Prostate gland (tissue), 2 donors: Measurements from ENCODE around the gene GPR162. TPM values are rescaled to one million over a fixed set of nuclear protein-coding genes. Genes with fewer than 3 reads are reported as not detected.

Experiments
- DNase-seq: peaks from one replicate; pipeline ENCODE4 v3.0.0-alpha.2; 2019; ENCODE audit warnings: low spot score
- H3K27ac ChIP-seq, 2 donors: fragments of 200-600 bp; sonication (generic); 2 replicates each; pipeline ENCODE4 v1.5.1; 2017 to 2019
- H3K27me3 ChIP-seq: fragments of 200-600 bp; sonication (generic); replicated peaks from 2 replicates; pipeline ENCODE4 v1.5.1; 2019; ENCODE audit not compliant: insufficient read depth
- H3K36me3 ChIP-seq, 2 donors: fragments of 200-600 bp; sonication (generic); 1 replicate in 1 of 2; 2 replicates in 1 of 2; pipeline versions ENCODE4 v1.5.1 to v1.8.1; 2017 to 2019
- H3K4me1 ChIP-seq: fragments of 200-600 bp; sonication (generic); replicated peaks from 2 replicates; pipeline ENCODE4 v1.5.1; 2019
- H3K4me3 ChIP-seq, 2 donors: fragments of 200-600 bp; sonication (generic); 2 replicates each; pipeline ENCODE4 v1.5.1; 2017 to 2019
- H3K9me3 ChIP-seq: fragments of 200-600 bp; sonication (generic); 2 replicates; pipeline ENCODE4 v1.5.1; 2017
- POLR2A ChIP-seq: fragments of 450-650 bp; IDR thresholded peaks from one replicate; pipeline ENCODE4 v1.6.1; 2016; ENCODE audit warnings: antibody characterized with exemption, mild to moderate bottlenecking
- POLR2AphosphoS5 ChIP-seq: sonication (generic); formaldehyde crosslinking; IDR thresholded peaks from one replicate; pipeline ENCODE4 v1.6.1; 2017; ENCODE audit warnings: antibody characterized with exemption
- WGBS: methylation state at CpG from one replicate; pipeline ENCODE4 v1.1.5; 2018; 5-methylcytosine and 5-hydroxymethylcytosine counted together
- intact Hi-C: fragments of 100-400 bp; cut with DNase I; formaldehyde crosslinking; loops from one replicate; pipeline ENCODE4 v1.14.2; 2022
- total RNA-seq, 2 donors: library from RNA; depleted of rRNA; stranded (reverse); fragments of >200 nt; gene quantifications; one replicate each; pipeline ENCODE4 v1.1.0, GENCODE V29; 2016
- TF ChIP-seq, protein P1 (sequence below), 4 experiments: fragments of 200-600 bp in 2 of 4; fragments of 450-650 bp in 2 of 4; sonication (generic) in 2 of 4; IDR thresholded peaks; 1 replicate in 3 of 4; 2 replicates in 1 of 4; pipeline ENCODE4 v1.5.1; 2016 to 2019; ENCODE audit warnings: antibody characterized with exemption in 4 of 4, mild to moderate bottlenecking in 2 of 4, moderate library complexity in 2 of 4

The GPR162 gene
- total RNA-seq, 2 donors from 2014 or later, result 4.3 to 4.4 TPM

DNA sequence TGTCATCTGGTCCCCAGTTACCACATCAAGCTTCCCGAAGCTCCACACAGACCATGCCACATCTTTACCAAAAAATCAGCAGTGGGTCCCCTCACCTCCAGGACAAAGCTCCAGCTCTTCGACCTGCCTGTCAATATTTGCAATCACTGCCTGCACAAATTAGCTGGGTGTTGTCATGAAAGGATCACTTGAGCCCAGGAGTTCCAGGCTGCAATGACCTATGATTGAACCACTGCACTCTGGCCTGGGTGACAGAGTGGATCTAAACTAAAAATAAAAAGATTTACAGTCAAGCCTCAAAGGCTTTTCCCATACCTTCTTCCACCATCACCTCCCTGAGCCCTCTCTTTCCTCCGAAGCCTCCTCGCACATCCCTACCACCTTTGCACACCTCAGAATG, 25.0 kb upstream of the GPR162 start:
- WGBS, result 95% methylated on average over 4 of the region's 4 CpGs
- intact Hi-C loops, result no loop called here

DNA sequence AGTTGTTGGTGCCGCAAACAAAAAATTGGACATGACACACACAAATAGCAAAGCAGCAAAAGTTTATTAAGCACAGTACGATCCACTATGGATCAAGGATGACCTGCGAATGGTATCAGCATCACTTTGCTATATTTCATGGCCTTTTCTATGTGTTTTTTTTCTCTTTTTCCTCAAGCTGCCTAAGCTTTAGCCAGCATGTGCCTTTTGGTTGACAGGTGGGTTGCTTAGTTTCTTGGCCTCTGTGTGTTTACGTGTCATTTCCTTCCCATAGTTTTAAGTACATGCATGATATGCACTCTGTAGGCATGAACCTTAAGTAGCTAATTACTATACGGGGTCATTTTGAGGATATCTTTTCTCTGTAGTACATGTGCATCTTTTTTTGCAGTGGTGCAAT, 22.5 kb upstream of the GPR162 start:
- 90% methylated on average over 5 of the region's 5 CpGs for WGBS
- no peak overlapping the region for H3K27ac ChIP-seq
- H3K36me3 ChIP-seq, result no peaks in the 10 kb centered on the region
- intact Hi-C loops, result no loop called here
- no peaks in the 10 kb centered on the region for H3K27me3 ChIP-seq
- H3K4me3 ChIP-seq, result no peak overlapping the region
- H3K4me1 ChIP-seq, result no peaks in the 10 kb centered on the region
- no peaks in the 10 kb centered on the region for H3K9me3 ChIP-seq
- DNase-seq, result no peak
- no peak for TF ChIP-seq POLR2AphosphoS5
- no peak for TF ChIP-seq POLR2A
- TF ChIP-seq, protein P1, sequence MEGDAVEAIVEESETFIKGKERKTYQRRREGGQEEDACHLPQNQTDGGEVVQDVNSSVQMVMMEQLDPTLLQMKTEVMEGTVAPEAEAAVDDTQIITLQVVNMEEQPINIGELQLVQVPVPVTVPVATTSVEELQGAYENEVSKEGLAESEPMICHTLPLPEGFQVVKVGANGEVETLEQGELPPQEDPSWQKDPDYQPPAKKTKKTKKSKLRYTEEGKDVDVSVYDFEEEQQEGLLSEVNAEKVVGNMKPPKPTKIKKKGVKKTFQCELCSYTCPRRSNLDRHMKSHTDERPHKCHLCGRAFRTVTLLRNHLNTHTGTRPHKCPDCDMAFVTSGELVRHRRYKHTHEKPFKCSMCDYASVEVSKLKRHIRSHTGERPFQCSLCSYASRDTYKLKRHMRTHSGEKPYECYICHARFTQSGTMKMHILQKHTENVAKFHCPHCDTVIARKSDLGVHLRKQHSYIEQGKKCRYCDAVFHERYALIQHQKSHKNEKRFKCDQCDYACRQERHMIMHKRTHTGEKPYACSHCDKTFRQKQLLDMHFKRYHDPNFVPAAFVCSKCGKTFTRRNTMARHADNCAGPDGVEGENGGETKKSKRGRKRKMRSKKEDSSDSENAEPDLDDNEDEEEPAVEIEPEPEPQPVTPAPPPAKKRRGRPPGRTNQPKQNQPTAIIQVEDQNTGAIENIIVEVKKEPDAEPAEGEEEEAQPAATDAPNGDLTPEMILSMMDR (IDR thresholded peaks at IDR 0.05), result no peak

More for the DNA sequence above, 25.0 kb upstream of the GPR162 start:
- no peaks in the 10 kb centered on the region for H3K27me3 ChIP-seq
- H3K4me1 ChIP-seq, result no peaks in the 10 kb centered on the region
- no peak overlapping the region for H3K4me3 ChIP-seq
- DNase-seq, result no peak
- TF ChIP-seq POLR2A (no peak), POLR2AphosphoS5 (no peak)
- no peak overlapping the region for H3K27ac ChIP-seq
- no peaks in the 10 kb centered on the region for H3K36me3 ChIP-seq
- H3K9me3 ChIP-seq, result no peaks in the 10 kb centered on the region

DNA sequence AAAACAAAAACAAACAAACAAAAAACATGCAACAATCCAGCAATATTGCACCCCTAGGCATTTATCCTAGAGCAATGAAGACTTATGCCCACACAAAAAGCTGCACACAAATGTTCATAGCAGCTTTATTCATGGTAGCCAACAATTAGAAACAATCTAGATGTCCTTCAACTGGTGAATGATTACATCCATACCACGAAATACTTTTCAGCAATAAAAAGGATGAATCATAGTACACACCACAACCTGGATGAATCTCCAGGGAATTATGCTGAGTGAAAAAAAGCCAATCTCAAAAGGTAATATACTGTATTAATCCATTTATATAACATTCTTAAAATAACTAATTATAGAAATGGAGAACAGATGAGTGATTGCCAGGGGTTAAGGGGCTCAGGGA, 14.5 kb upstream of the GPR162 start:
- no peak overlapping the region for H3K4me3 ChIP-seq
- DNase-seq, result no peak
- no peaks in the 10 kb centered on the region for H3K36me3 ChIP-seq
- H3K27ac ChIP-seq, result no peak overlapping the region
- intact Hi-C loops, result no loop called here
- TF ChIP-seq POLR2AphosphoS5 (no peak), POLR2A (no peak)
- TF ChIP-seq, protein P1 (IDR thresholded peaks at IDR 0.05), result no peak
- H3K4me1 ChIP-seq, result no peaks in the 10 kb centered on the region
- H3K27me3 ChIP-seq, result no peaks in the 10 kb centered on the region
- H3K9me3 ChIP-seq, result no peaks in the 10 kb centered on the region
- WGBS, result 66% methylated on average over 1 of the region's 1 CpG

DNA sequence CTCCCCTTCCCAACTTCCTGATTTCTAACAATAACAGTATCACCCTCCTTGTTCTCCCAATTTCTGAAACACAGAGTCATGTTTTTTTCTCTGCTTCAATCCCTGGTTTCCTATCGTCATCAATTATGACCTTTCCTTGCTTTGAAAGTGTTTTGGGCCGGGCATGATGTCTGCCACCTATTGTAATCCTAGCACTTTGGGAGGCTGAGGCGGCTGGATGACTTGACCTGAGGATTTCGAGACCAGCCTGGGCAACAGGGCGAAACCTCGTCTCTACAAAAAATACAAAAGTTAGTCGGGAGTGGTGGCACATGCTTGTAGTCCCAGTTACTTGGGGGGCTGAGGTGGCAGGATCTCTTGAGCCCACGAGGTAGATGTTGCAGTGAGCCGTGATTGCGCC, 12.6 kb upstream of the GPR162 start:
- 83% methylated on average over 10 of the region's 10 CpGs for WGBS
- H3K27ac ChIP-seq, result no peak overlapping the region
- no peaks in the 10 kb centered on the region for H3K4me1 ChIP-seq
- intact Hi-C loops, result no loop called here
- no peaks in the 10 kb centered on the region for H3K9me3 ChIP-seq
- H3K4me3 ChIP-seq, result no peak overlapping the region
- TF ChIP-seq POLR2AphosphoS5 (no peak), POLR2A (no peak)
- TF ChIP-seq, protein P1 (IDR thresholded peaks at IDR 0.05), result no peak
- H3K36me3 ChIP-seq, result no peaks in the 10 kb centered on the region
- no peak for DNase-seq
- no peaks in the 10 kb centered on the region for H3K27me3 ChIP-seq

DNA sequence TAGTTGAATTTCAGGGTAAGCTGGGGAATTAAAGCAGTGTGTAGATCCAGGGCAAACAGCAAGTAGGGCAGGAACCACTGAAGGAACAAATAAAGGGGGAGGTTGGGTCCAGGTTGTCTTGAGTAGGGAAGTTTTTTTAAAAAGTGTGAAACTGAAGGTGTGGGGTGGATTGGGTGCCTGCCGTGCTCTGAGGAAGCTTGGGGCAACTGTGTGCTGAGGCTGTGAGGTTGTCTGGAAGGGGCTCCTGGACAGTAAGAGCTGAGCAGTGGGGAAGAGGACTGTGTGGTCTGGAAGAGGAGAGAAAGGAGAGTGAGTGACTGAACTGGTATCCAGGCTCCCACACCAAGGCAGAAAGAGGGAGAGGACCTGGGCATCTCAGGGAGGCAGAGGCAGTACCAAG, 10.9 kb upstream of the GPR162 start:
- H3K4me1 ChIP-seq, result no peaks in the 10 kb centered on the region
- H3K4me3 ChIP-seq, result no peak overlapping the region
- H3K27me3 ChIP-seq, result no peaks in the 10 kb centered on the region
- no peak for TF ChIP-seq POLR2AphosphoS5
- TF ChIP-seq, protein P1 (IDR thresholded peaks at IDR 0.05), result no peak
- no peak for TF ChIP-seq POLR2A
- no peak for DNase-seq
- WGBS, result 65% methylated on average over 1 of the region's 1 CpG
- no peaks in the 10 kb centered on the region for H3K36me3 ChIP-seq
- H3K9me3 ChIP-seq, result no peaks in the 10 kb centered on the region
- intact Hi-C loops, result no loop called here
- H3K27ac ChIP-seq, result no peak overlapping the region
